GM12878 (cell line): Measurements from ENCODE around the gene TGFBR1. TPM values are rescaled to one million over a fixed set of nuclear protein-coding genes. Genes with fewer than 3 reads are reported as not detected.

Source experiments
- ATAC-seq: fragments of 200-7000 bp; cut with Tn5 transposase; 3 replicates; pipeline ENCODE4 v1.9.1; 2020; ENCODE audit warnings: mild to moderate bottlenecking, moderate library complexity
- BruUV-seq: library from RNA; stranded (reverse); fragments of 400-500 nt; replicated peaks from 2 replicates; lab custom pipeline; 2021; lab: Mats Ljungman, UMichigan
- CTCF ChIA-PET: fragments of 300-600 bp; sonication (Branson Sonifier 250); formaldehyde crosslinking; extraction: SDS; loops from one replicate; lab custom pipeline; 2021; ENCODE audit warnings: inconsistent platforms; lab: Yijun Ruan, JAX
- POLR2A ChIA-PET: fragments of 350-600 bp; formaldehyde crosslinking; extraction: SDS; loops from one replicate; lab custom pipeline; 2021; ENCODE audit warnings: inconsistent platforms; lab: Charles Lee
- RAD21 ChIA-PET: fragments of 300-600 bp; sonication (Branson Sonifier 250); formaldehyde crosslinking; loops from one replicate; lab custom pipeline; 2023; ENCODE audit warnings: antibody characterized with exemption; ENCODE audit not compliant: unreplicated experiment; lab: Charles Lee
- SMC1A ChIA-PET: fragments of 300-600 bp; sonication (Branson Sonifier 250); formaldehyde crosslinking; loops from one replicate; lab custom pipeline; 2023; ENCODE audit not compliant: unreplicated experiment, uncharacterized antibody; lab: Charles Lee
- DNase-seq: peaks from one replicate; pipeline ENCODE4 v3.0.0-alpha.2; 2011; ENCODE audit warnings: low read depth, low spot score
- FAIRE-seq: peaks from 3 replicates; lab custom pipeline; 2011; peaks lifted over from hg19 to GRCh38; lab: Jason Lieb, UNC
- H2AFZ ChIP-seq: 2 replicates; pipeline ENCODE4 v1.6.0; 2011; ENCODE audit warnings: low read depth, low read length, control low read depth; ENCODE audit not compliant: control insufficient read depth
- H3K27ac ChIP-seq: 2 replicates; pipeline ENCODE4 v1.5.1; 2011; ENCODE audit warnings: control low read depth; ENCODE audit not compliant: control insufficient read depth, insufficient read depth
- H3K27me3 ChIP-seq, 2 experiments: replicated peaks in 1 of 2; 2 replicates each; pipeline versions ENCODE4 v1.6.0 to v1.6.1; 2011; ENCODE audit warnings: low read length in 1 of 2; ENCODE audit not compliant: control insufficient read depth in 2 of 2, insufficient read depth in 2 of 2
- H3K36me3 ChIP-seq, 2 experiments: 2 replicates each; pipeline ENCODE4 v1.5.1; 2011; ENCODE audit warnings: low read length in 1 of 2; ENCODE audit not compliant: control insufficient read depth in 2 of 2, insufficient read depth in 2 of 2
- H3K4me1 ChIP-seq: 2 replicates; pipeline ENCODE4 v1.6.1; 2011; ENCODE audit warnings: mild to moderate bottlenecking, low read length, moderate library complexity, mixed read lengths; ENCODE audit not compliant: control insufficient read depth, insufficient read depth
- H3K4me2 ChIP-seq: 2 replicates; pipeline ENCODE4 v1.6.0; 2011; ENCODE audit warnings: control low read depth; ENCODE audit not compliant: control insufficient read depth, insufficient read depth
- H3K4me3 ChIP-seq: fragments of 200-600 bp; sonication (generic); 2 replicates; pipeline ENCODE4 v1.5.1; 2016
- H3K79me2 ChIP-seq: 2 replicates; pipeline ENCODE4 v1.6.0; 2011; ENCODE audit warnings: low read length; ENCODE audit not compliant: control insufficient read depth, insufficient read depth
- H3K9ac ChIP-seq: 2 replicates; pipeline ENCODE4 v1.8.0; 2011; ENCODE audit warnings: low read length, control low read depth, mixed read lengths; ENCODE audit not compliant: control insufficient read depth, insufficient read depth
- H3K9me3 ChIP-seq: replicated peaks from 3 replicates; pipeline ENCODE4 v1.5.1; 2011; ENCODE audit warnings: mild to moderate bottlenecking, low read length; ENCODE audit not compliant: control insufficient read depth, insufficient read depth
- H4K20me1 ChIP-seq: 2 replicates; pipeline ENCODE4 v1.6.0; 2011; ENCODE audit not compliant: control insufficient read depth, insufficient read depth
- CEBPB ChIP-seq, 2 experiments: fragments of 150-350 bp in 1 of 2; IDR thresholded peaks; 2 replicates each; pipeline ENCODE4 v1.6.1; 2012 to 2014; ENCODE audit warnings: low read depth in 2 of 2, low read length in 2 of 2, borderline replicate concordance in 1 of 2, inconsistent platforms in 1 of 2
- EP300 ChIP-seq, 2 experiments: fragments of 150-350 bp in 1 of 2; IDR thresholded peaks; 2 replicates each; pipeline ENCODE4 v1.6.1; 2011 to 2012; ENCODE audit warnings: low read depth in 2 of 2, low read length in 2 of 2, borderline replicate concordance in 1 of 2, improper control_type of control experiment in 1 of 2, inconsistent platforms in 1 of 2; ENCODE audit not compliant: control insufficient read depth in 1 of 2
- ETV6 ChIP-seq, 2 experiments: fragments of 450-650 bp in 1 of 2; IDR thresholded peaks in 1 of 2; conservative IDR thresholded peaks in 1 of 2; 2 replicates each; pipeline ENCODE4 v1.6.1; 2014; ENCODE audit warnings: antibody characterized with exemption in 1 of 2, borderline replicate concordance in 1 of 2, low read depth in 1 of 2, mild to moderate bottlenecking in 1 of 2, moderate library complexity in 1 of 2
- GABPA ChIP-seq: IDR thresholded peaks from 2 replicates; pipeline ENCODE4 v1.6.1; 2014; ENCODE audit warnings: antibody characterized with exemption, low read depth, mild to moderate bottlenecking, inconsistent platforms
- IRF3 ChIP-seq: fragments of 450-650 bp; IDR thresholded peaks from 2 replicates; pipeline ENCODE4 v1.6.1; 2014; ENCODE audit warnings: mild to moderate bottlenecking
- NR2C2 ChIP-seq: IDR thresholded peaks from 2 replicates; pipeline ENCODE4 v1.6.1; 2011; ENCODE audit warnings: borderline replicate concordance, low read depth; ENCODE audit not compliant: control insufficient read depth, insufficient read length
- POLR2AphosphoS2 ChIP-seq: IDR thresholded peaks from 2 replicates; pipeline ENCODE4 v1.6.1; 2011; ENCODE audit warnings: low read depth, mild to moderate bottlenecking, low read length, improper control_type of control experiment, moderate library complexity
- POLR2AphosphoS5 ChIP-seq: IDR thresholded peaks from 2 replicates; pipeline ENCODE4 v1.6.1; 2011; ENCODE audit warnings: mild to moderate bottlenecking, low read length, inconsistent platforms
- RELA ChIP-seq: fragments of 450-650 bp; IDR thresholded peaks from 2 replicates; pipeline ENCODE4 v1.8.0; 2014; ENCODE audit warnings: borderline replicate concordance; ENCODE audit not compliant: partially characterized antibody
- RFX5 ChIP-seq: IDR thresholded peaks from 2 replicates; pipeline ENCODE4 v1.6.1; 2011; ENCODE audit warnings: low read depth, low read length, improper control_type of control experiment
- YY1 ChIP-seq: IDR thresholded peaks from 2 replicates; pipeline ENCODE4 v1.6.1; 2011; ENCODE audit warnings: low read depth, mild to moderate bottlenecking, low read length
- WGBS: methylation state at CpG from one replicate; pipeline ENCODE4 v1.1.6; 2016; ENCODE audit warnings: low lambda C conversion rate; ENCODE audit not compliant: insufficient replicate concordance, insufficient coverage; ENCODE audit errors: missing lambda C conversion rate; 5-methylcytosine and 5-hydroxymethylcytosine counted together
- in situ Hi-C: fragments of 300-500 bp; cut with MboI; formaldehyde crosslinking; loops from 9 replicates; pipeline ENCODE4 v1.14.3; 2018; ENCODE audit warnings: mixed read lengths
- intact Hi-C: fragments of 100-400 bp; cut with micrococcal nuclease; formaldehyde crosslinking; loops from one replicate; pipeline ENCODE4 v1.14.2; 2022; ENCODE audit not compliant: unreplicated experiment
- polyA plus RNA-seq, 11 experiments: library from polyadenylated mRNA; depleted of rRNA in 4 of 11; unstranded in 6 of 11; stranded (reverse) in 5 of 11; fragments of >200 nt; fragmentation: Nextera tagmentation in 4 of 11; fragmentation: Illumina TruSeq in 1 of 11; extraction: Ambion mirVana in 4 of 11; extraction: Trizol in 1 of 11; gene quantifications; 1 replicate in 1 of 11; 2 replicates in 10 of 11; pipeline versions ENCODE4 v1.2.1 to v1.2.3, GENCODE V29; 2011 to 2016; ENCODE audit warnings: inconsistent platforms in 2 of 11, missing spikeins in 2 of 11, low read depth in 1 of 11
- total RNA-seq, 4 experiments: library from RNA; depleted of rRNA in 3 of 4; stranded (reverse); fragments of >200 nt in 3 of 4; fragmentation: Illumina TruSeq in 1 of 4; extraction: Trizol in 1 of 4; gene quantifications; 2 replicates each; pipeline versions ENCODE4 v1.2.1 to v1.2.3, GENCODE V29; 2013 to 2021
- TF ChIP-seq, protein P1 (sequence below): fragments of 150-350 bp; IDR thresholded peaks from 2 replicates; pipeline ENCODE4 v1.6.1; 2016; ENCODE audit warnings: low read depth, low read length
- TF ChIP-seq, protein P2 (sequence below): IDR thresholded peaks from 2 replicates; pipeline ENCODE4 v1.6.1; 2012; ENCODE audit warnings: low read depth, low read length, improper control_type of control experiment

TGFBR1 gene
- total and polyA plus RNA-seq, 10 of the 15 experiments (the other 5 are each of a cell fraction or from before 2014, with no cell fraction given): 2.9 to 27.2 (median 16.6) TPM

- H2AFZ ChIP-seq: no peak overlapping the region
- POLR2A ChIA-PET: interaction anchor here (1.7 to 2.5 kb wide), 3 partner anchors 8 to 19 kb away, joined by 4 to 7 read pairs (median 7); no protein-coding TSS in a partner anchor
- peaks cover 36% of the 10 kb centered on the region for H3K4me1 ChIP-seq
- CTCF ChIA-PET: no interaction called here
- no peaks in the 10 kb centered on the region for H4K20me1 ChIP-seq
- ATAC-seq: no peak
- no peaks in the 10 kb centered on the region; the same call in 1 of the 3 replicates for H3K9me3 ChIP-seq
- no peak overlapping the region for H3K9ac ChIP-seq
- RAD21 ChIA-PET: interaction anchor here (5.9 kb wide), 1 partner anchor 13 kb away, joined by 36 read pairs; no protein-coding TSS in a partner anchor
- 100% methylated on average over 1 of the region's 1 CpG for WGBS
- no peak for DNase-seq
- no peak overlapping the region for H3K4me3 ChIP-seq
- no peaks in the 10 kb centered on the region for H3K27me3 ChIP-seq
- H3K36me3 ChIP-seq: no peaks in the 10 kb centered on the region
- SMC1A ChIA-PET: interaction anchor here (1.2 to 12.5 kb wide), 5 partner anchors 9 to 25 kb away, joined by 3 to 129 read pairs (median 11); no protein-coding TSS in a partner anchor
- in situ Hi-C loops: no loop called here
- peaks cover 7% of the 10 kb centered on the region for H3K79me2 ChIP-seq
- H3K4me2 ChIP-seq: no peak overlapping the region
- no peak for FAIRE-seq
- intact Hi-C loops: no loop called here
- TF ChIP-seq CEBPB (IDR thresholded peaks at IDR 0.05; ENCODE audit: borderline replicate concordance in 1 of 2, low read depth in 2 of 2, low read length in 2 of 2) (no peak), RELA (no peak), NR2C2 (no peak), POLR2AphosphoS2 (no peak), IRF3 (no peak), GABPA (no peak), YY1 (no peak), ETV6 (conservative IDR thresholded peaks at IDR 0.05 in 1 of 2, IDR thresholded peaks at IDR 0.05 in 1 of 2; ENCODE audit: borderline replicate concordance in 1 of 2, low read depth in 1 of 2) (no peak), POLR2AphosphoS5 (no peak), RFX5 (no peak), EP300 (IDR thresholded peaks at IDR 0.05; ENCODE audit: borderline replicate concordance in 1 of 2, control insufficient read depth in 1 of 2, low read depth in 2 of 2, low read length in 2 of 2) (no peak)
- TF ChIP-seq, protein P1, sequence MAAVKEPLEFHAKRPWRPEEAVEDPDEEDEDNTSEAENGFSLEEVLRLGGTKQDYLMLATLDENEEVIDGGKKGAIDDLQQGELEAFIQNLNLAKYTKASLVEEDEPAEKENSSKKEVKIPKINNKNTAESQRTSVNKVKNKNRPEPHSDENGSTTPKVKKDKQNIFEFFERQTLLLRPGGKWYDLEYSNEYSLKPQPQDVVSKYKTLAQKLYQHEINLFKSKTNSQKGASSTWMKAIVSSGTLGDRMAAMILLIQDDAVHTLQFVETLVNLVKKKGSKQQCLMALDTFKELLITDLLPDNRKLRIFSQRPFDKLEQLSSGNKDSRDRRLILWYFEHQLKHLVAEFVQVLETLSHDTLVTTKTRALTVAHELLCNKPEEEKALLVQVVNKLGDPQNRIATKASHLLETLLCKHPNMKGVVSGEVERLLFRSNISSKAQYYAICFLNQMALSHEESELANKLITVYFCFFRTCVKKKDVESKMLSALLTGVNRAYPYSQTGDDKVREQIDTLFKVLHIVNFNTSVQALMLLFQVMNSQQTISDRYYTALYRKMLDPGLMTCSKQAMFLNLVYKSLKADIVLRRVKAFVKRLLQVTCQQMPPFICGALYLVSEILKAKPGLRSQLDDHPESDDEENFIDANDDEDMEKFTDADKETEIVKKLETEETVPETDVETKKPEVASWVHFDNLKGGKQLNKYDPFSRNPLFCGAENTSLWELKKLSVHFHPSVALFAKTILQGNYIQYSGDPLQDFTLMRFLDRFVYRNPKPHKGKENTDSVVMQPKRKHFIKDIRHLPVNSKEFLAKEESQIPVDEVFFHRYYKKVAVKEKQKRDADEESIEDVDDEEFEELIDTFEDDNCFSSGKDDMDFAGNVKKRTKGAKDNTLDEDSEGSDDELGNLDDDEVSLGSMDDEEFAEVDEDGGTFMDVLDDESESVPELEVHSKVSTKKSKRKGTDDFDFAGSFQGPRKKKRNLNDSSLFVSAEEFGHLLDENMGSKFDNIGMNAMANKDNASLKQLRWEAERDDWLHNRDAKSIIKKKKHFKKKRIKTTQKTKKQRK: no peak
- TF ChIP-seq, protein P2, sequence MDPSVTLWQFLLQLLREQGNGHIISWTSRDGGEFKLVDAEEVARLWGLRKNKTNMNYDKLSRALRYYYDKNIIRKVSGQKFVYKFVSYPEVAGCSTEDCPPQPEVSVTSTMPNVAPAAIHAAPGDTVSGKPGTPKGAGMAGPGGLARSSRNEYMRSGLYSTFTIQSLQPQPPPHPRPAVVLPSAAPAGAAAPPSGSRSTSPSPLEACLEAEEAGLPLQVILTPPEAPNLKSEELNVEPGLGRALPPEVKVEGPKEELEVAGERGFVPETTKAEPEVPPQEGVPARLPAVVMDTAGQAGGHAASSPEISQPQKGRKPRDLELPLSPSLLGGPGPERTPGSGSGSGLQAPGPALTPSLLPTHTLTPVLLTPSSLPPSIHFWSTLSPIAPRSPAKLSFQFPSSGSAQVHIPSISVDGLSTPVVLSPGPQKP: no peak
- BruUV-seq: no TSS peak
- H3K27ac ChIP-seq: no peak overlapping the region
Observed at GRCh38 chr9:99125446-99125845, 20.5 kb downstream of the TGFBR1 start.
